HCT116 (cell line): ENCODE measurements around the gene FHIT. TPM values are rescaled to one million over a fixed set of nuclear protein-coding genes. Genes with fewer than 3 reads are reported as not detected.

Source experiments
- ATAC-seq: fragments of 200-7000 bp; cut with Tn5 transposase; 2 replicates; pipeline ENCODE4 v1.9.1; 2020; ENCODE audit warnings: mild to moderate bottlenecking, moderate library complexity
- BruUV-seq: library from RNA; stranded (reverse); fragments of 400-500 nt; replicated peaks from 2 replicates; lab custom pipeline; 2021; lab: Mats Ljungman, UMichigan
- CTCF ChIA-PET: fragments of 300-600 bp; sonication (Branson Sonifier 250); formaldehyde crosslinking; loops from one replicate; lab custom pipeline; 2021; ENCODE audit warnings: antibody characterized with exemption; lab: Charles Lee
- POLR2A ChIA-PET: fragments of 300-600, 350-600 bp; sonication (Branson Sonifier 250); formaldehyde crosslinking; loops from one replicate; lab custom pipeline; 2021; ENCODE audit warnings: antibody characterized with exemption; lab: Charles Lee
- RAD21 ChIA-PET, 2 experiments: fragments of 300-600 bp; sonication (Branson Sonifier 250); formaldehyde crosslinking; loops; one replicate each; lab custom pipeline; 2023; ENCODE audit warnings: low total read pairs in 2 of 2; ENCODE audit not compliant: uncharacterized antibody in 2 of 2, unreplicated experiment in 2 of 2, low non-redundant PET in 1 of 2; lab: Charles Lee
- DNase-seq: peaks from one replicate; pipeline ENCODE4 v3.0.0-alpha.2; 2010; ENCODE audit warnings: low read depth, low spot score
- H2AFZ ChIP-seq: fragments of 200-600 bp; shearing (Covaris generic), sonication (generic); 2 replicates; pipeline ENCODE4 v1.6.1; 2017; ENCODE audit warnings: low read depth, mixed run types, mixed read lengths, antibody characterized with exemption, low read length; ENCODE audit not compliant: poor library complexity, severe bottlenecking
- H3K27ac ChIP-seq: 2 replicates; pipeline ENCODE4 v1.5.1; 2012; ENCODE audit warnings: low read depth, low read length
- H3K27me3 ChIP-seq: fragments of 200-600 bp; sonication (generic); 2 replicates; pipeline ENCODE4 v1.6.1; 2016; ENCODE audit warnings: mixed run types, low read length, mixed read lengths; ENCODE audit not compliant: insufficient read depth
- H3K36me3 ChIP-seq, 2 experiments: fragments of 200-500 bp in 1 of 2; fragments of 200-600 bp in 1 of 2; sonication (Bioruptor generic) in 1 of 2; sonication (generic) in 1 of 2; 2 replicates each; pipeline versions ENCODE4 v1.5.1 to v1.6.1; 2014 to 2016; ENCODE audit warnings: low read length in 2 of 2, inconsistent platforms in 1 of 2, mixed read lengths in 1 of 2, mixed run types in 1 of 2; ENCODE audit not compliant: insufficient read depth in 2 of 2, control insufficient read depth in 1 of 2
- H3K4me1 ChIP-seq, 2 experiments: fragments of 200-600 bp in 1 of 2; sonication (generic) in 1 of 2; 2 replicates each; pipeline versions ENCODE4 v1.5.1 to v1.6.1; 2012 to 2017; ENCODE audit warnings: low read length in 2 of 2, inconsistent platforms in 1 of 2, mild to moderate bottlenecking in 1 of 2, mixed read lengths in 1 of 2, mixed run types in 1 of 2, moderate library complexity in 1 of 2; ENCODE audit not compliant: insufficient read depth in 2 of 2, control insufficient read depth in 1 of 2
- H3K4me2 ChIP-seq: fragments of 200-600 bp; sonication (generic); 2 replicates; pipeline ENCODE4 v1.6.1; 2017; ENCODE audit warnings: mixed run types, low read length, mixed read lengths
- H3K4me3 ChIP-seq, 2 experiments: fragments of 200-600 bp in 1 of 2; sonication (generic) in 1 of 2; replicated peaks in 1 of 2; 2 replicates each; pipeline ENCODE4 v1.5.1; 2011 to 2016; ENCODE audit warnings: low read length in 2 of 2, control low read depth in 1 of 2, low read depth in 1 of 2, mild to moderate bottlenecking in 1 of 2, mixed read lengths in 1 of 2, mixed run types in 1 of 2
- H3K79me2 ChIP-seq: fragments of 200-600 bp; sonication (generic); 2 replicates; pipeline ENCODE4 v1.6.1; 2017; ENCODE audit warnings: mild to moderate bottlenecking, mixed run types, low read length, moderate library complexity, mixed read lengths; ENCODE audit not compliant: insufficient read depth
- H3K9ac ChIP-seq: fragments of 200-600 bp; sonication (generic); 2 replicates; pipeline ENCODE4 v1.6.1; 2016; ENCODE audit warnings: low read length, mixed read lengths
- H3K9me2 ChIP-seq: fragments of 200-600 bp; sonication (generic), shearing (Covaris generic); 2 replicates; pipeline ENCODE4 v1.6.1; 2017; ENCODE audit warnings: mixed run types, mild to moderate bottlenecking, moderate library complexity; ENCODE audit not compliant: insufficient read depth
- H3K9me3 ChIP-seq, 2 experiments: fragments of 200-500 bp in 1 of 2; fragments of 200-600 bp in 1 of 2; sonication (Bioruptor generic) in 1 of 2; sonication (generic) in 1 of 2; 2 replicates each; pipeline ENCODE4 v1.6.1; 2014 to 2017; ENCODE audit warnings: low read length in 2 of 2, mixed read lengths in 2 of 2, inconsistent platforms in 1 of 2, low read depth in 1 of 2, mild to moderate bottlenecking in 1 of 2, mixed run types in 1 of 2, moderate library complexity in 1 of 2; ENCODE audit not compliant: control insufficient read depth in 1 of 2, insufficient read depth in 1 of 2
- H4K20me1 ChIP-seq: fragments of 200-600 bp; sonication (generic), shearing (Covaris generic); 2 replicates; pipeline ENCODE4 v1.6.1; 2017; ENCODE audit warnings: mixed run types, mild to moderate bottlenecking, moderate library complexity; ENCODE audit not compliant: insufficient read depth
- CTCF ChIP-seq, 3 experiments: fragments of 200-600 bp in 1 of 3; sonication (generic) in 1 of 3; IDR thresholded peaks in 2 of 3; conservative IDR thresholded peaks in 1 of 3; 2 replicates each; pipeline ENCODE4 v1.5.1; 2012 to 2017; ENCODE audit warnings: low read depth in 2 of 3, low read length in 2 of 3, antibody characterized with exemption in 1 of 3, borderline replicate concordance in 1 of 3, control low read depth in 1 of 3, mild to moderate bottlenecking in 1 of 3, mixed read lengths in 1 of 3, mixed run types in 1 of 3, moderate library complexity in 1 of 3; ENCODE audit not compliant: insufficient read depth in 1 of 3
- EGR1 ChIP-seq: IDR thresholded peaks from 2 replicates; pipeline ENCODE4 v1.6.1; 2012; ENCODE audit warnings: low read depth
- EZH2phosphoT487 ChIP-seq: fragments of 200-600 bp; IDR thresholded peaks from 2 replicates; pipeline ENCODE4 v1.6.1; 2018; ENCODE audit warnings: antibody characterized with exemption, borderline replicate concordance
- FOSL1 ChIP-seq: IDR thresholded peaks from 2 replicates; pipeline ENCODE4 v1.6.1; 2012; ENCODE audit warnings: low read depth
- MAX ChIP-seq: IDR thresholded peaks from 2 replicates; pipeline ENCODE4 v1.6.1; 2012
- RAD21 ChIP-seq: IDR thresholded peaks from 2 replicates; pipeline ENCODE4 v1.6.1; 2012; ENCODE audit warnings: low read depth, mild to moderate bottlenecking
- REST ChIP-seq: IDR thresholded peaks from 2 replicates; pipeline ENCODE4 v1.6.1; 2012; ENCODE audit warnings: low read depth
- SIN3A ChIP-seq: IDR thresholded peaks from 2 replicates; pipeline ENCODE4 v1.6.1; 2012; ENCODE audit warnings: low read depth
- SP1 ChIP-seq: IDR thresholded peaks from 2 replicates; pipeline ENCODE4 v1.6.1; 2012; ENCODE audit warnings: low read depth
- SRF ChIP-seq: IDR thresholded peaks from 2 replicates; pipeline ENCODE4 v1.6.1; 2012; ENCODE audit warnings: low read depth
- YY1 ChIP-seq: IDR thresholded peaks from 2 replicates; pipeline ENCODE4 v1.6.1; 2011; ENCODE audit warnings: low read length, low read depth, moderate library complexity, mild to moderate bottlenecking; ENCODE audit not compliant: insufficient replicate concordance; ENCODE audit errors: extremely low read depth
- ZBTB33 ChIP-seq: IDR thresholded peaks from 2 replicates; pipeline ENCODE4 v1.6.1; 2011; ENCODE audit warnings: mild to moderate bottlenecking, low read length, moderate library complexity; ENCODE audit not compliant: insufficient replicate concordance; ENCODE audit errors: extremely low read depth
- intact Hi-C: fragments of 100-400 bp; cut with micrococcal nuclease; formaldehyde crosslinking; loops from 2 replicates; pipeline ENCODE4 v1.10.0; 2022
- total RNA-seq: library from RNA; stranded (reverse); gene quantifications from one replicate; pipeline ENCODE4 v1.2.1, GENCODE V29; 2021; ENCODE audit not compliant: unreplicated experiment

FHIT gene
- total RNA-seq, 1 experiment from 2014 or later: 20.1 TPM

- no peak overlapping the region for H3K4me3 ChIP-seq
- no peaks in the 10 kb centered on the region for H3K9me3 ChIP-seq
- H3K27me3 ChIP-seq: peaks cover 20% of the 10 kb centered on the region
- H3K4me1 ChIP-seq: no peaks in the 10 kb centered on the region
- H3K36me3 ChIP-seq: no peaks in the 10 kb centered on the region
- H2AFZ ChIP-seq: no peak overlapping the region
- no peak overlapping the region for H3K4me2 ChIP-seq
- RAD21 ChIA-PET: no interaction called here
- intact Hi-C loops: no loop called here
- H4K20me1 ChIP-seq: no peaks in the 10 kb centered on the region
- no peak for TF ChIP-seq SP1
- TF ChIP-seq FOSL1: no peak
- no peak for TF ChIP-seq RAD21
- no peaks in the 10 kb centered on the region for H3K79me2 ChIP-seq
- CTCF ChIA-PET: no interaction called here
- ATAC-seq (no peak), DNase-seq (no peak)
- H3K9ac ChIP-seq: no peak overlapping the region
- no TSS peak for BruUV-seq
- H3K27ac ChIP-seq: no peak overlapping the region
- POLR2A ChIA-PET: no interaction called here
- no peaks in the 10 kb centered on the region for H3K9me2 ChIP-seq
These were observed 1324.2 kb downstream of the FHIT start for GRCh38 chr3:59927056-59927455.

GRCh38 chr3:59925946-59926345 lies 1325.3 kb downstream of the FHIT start:
- no peak for TF ChIP-seq MAX
- no peak for TF ChIP-seq CTCF (IDR thresholded peaks at IDR 0.05 in 2 of 3, conservative IDR thresholded peaks at IDR 0.05 in 1 of 3; ENCODE audit: borderline replicate concordance in 1 of 3, insufficient read depth in 1 of 3, low read depth in 2 of 3, low read length in 2 of 3)
- no peak for TF ChIP-seq ZBTB33
- TF ChIP-seq SRF: no peak
- no peak for TF ChIP-seq EZH2phosphoT487
- no peak for TF ChIP-seq EGR1
- no peak for TF ChIP-seq SIN3A
- TF ChIP-seq YY1: no peak
- no peak for TF ChIP-seq REST
- Histone ChIP-seq H3K9me3 (no peaks in the 10 kb centered on the region), H3K27ac (no peak overlapping the region), H3K4me1 (no peaks in the 10 kb centered on the region), H3K9ac (no peak overlapping the region), H3K9me2 (no peaks in the 10 kb centered on the region), H3K79me2 (no peaks in the 10 kb centered on the region), H3K36me3 (no peaks in the 10 kb centered on the region), H4K20me1 (no peaks in the 10 kb centered on the region), H3K4me3 (no peak overlapping the region), H2AFZ (no peak overlapping the region), H3K27me3 (peaks cover 16% of the 10 kb centered on the region), H3K4me2 (no peak overlapping the region)
- ChIA-PET POLR2A (no interaction called here), RAD21 (no interaction called here), CTCF (no interaction called here)
- DNase-seq: no peak
- no peak for ATAC-seq
- intact Hi-C loops: no loop called here
- no TSS peak for BruUV-seq
